Loucy (cell line): ENCODE data around the gene PRRT4.

Experiments used
- EZH2phosphoT487 ChIP-seq: fragments of 200-600 bp; IDR thresholded peaks from 2 replicates; pipeline ENCODE4 v1.6.1; 2018; ENCODE audit warnings: antibody characterized with exemption, mild to moderate bottlenecking, moderate library complexity, borderline replicate concordance
- TF ChIP-seq, protein P1 (sequence below): fragments of 200-600 bp; sonication (generic); conservative IDR thresholded peaks from 2 replicates; pipeline ENCODE4 v1.5.1; 2014; ENCODE audit warnings: mild to moderate bottlenecking, antibody characterized with exemption, low read length

DNA sequence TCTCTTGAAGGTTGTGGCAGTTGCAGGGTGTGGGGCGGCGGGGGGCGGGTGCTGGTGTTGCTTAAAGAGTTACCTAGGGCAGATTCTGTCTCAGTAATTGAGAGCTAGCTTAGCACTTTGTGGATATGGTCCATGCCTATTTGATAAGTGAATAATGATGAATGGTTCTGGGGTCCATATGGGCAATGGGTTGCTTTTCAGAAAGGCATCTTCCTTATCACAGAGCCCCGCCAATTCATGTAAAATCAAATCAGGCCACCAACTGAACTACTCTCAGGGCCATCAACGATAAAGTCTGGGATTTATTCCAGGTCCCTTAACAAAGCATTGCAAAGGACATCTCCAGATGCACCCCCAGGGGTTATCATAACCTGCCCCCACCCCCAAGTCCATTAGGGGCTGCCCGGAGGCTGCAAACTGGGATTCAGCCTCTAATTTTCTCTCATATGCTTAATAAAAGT is 1.8 kb upstream of the PRRT4 start:
- TF ChIP-seq, protein P1, sequence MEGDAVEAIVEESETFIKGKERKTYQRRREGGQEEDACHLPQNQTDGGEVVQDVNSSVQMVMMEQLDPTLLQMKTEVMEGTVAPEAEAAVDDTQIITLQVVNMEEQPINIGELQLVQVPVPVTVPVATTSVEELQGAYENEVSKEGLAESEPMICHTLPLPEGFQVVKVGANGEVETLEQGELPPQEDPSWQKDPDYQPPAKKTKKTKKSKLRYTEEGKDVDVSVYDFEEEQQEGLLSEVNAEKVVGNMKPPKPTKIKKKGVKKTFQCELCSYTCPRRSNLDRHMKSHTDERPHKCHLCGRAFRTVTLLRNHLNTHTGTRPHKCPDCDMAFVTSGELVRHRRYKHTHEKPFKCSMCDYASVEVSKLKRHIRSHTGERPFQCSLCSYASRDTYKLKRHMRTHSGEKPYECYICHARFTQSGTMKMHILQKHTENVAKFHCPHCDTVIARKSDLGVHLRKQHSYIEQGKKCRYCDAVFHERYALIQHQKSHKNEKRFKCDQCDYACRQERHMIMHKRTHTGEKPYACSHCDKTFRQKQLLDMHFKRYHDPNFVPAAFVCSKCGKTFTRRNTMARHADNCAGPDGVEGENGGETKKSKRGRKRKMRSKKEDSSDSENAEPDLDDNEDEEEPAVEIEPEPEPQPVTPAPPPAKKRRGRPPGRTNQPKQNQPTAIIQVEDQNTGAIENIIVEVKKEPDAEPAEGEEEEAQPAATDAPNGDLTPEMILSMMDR: no peak
- TF ChIP-seq EZH2phosphoT487: no peak
